ENCODE data around the gene COLQ.
"Not testable (repeated sequence)": the region's sequence is repeated elsewhere in the genome, so short reads cannot be mapped to it uniquely, and the experiment has no call there.

The COLQ gene

GRCh38 chr3:15458212-15458780 is 63.2 kb downstream of the COLQ start:
- no peak for DNase-seq

- DNase-seq = not testable (repeated sequence)
Measured at GRCh38 chr3:15456915-15457314, 64.6 kb downstream of the COLQ start.

GRCh38 chr3:15456321-15456720 is 65.2 kb downstream of the COLQ start:
- no peak for DNase-seq

- DNase-seq = no peak
Measured at GRCh38 chr3:15455756-15456155, 65.8 kb downstream of the COLQ start.

GRCh38 chr3:15454965-15455364 is 66.5 kb downstream of the COLQ start:
- DNase-seq = no peak

GRCh38 chr3:15453991-15454625 is 67.4 kb downstream of the COLQ start:
- no peak for DNase-seq

GRCh38 chr3:15453501-15453900 is 68.0 kb downstream of the COLQ start:
- no peak for DNase-seq

- DNase-seq = no peak
Measured at GRCh38 chr3:15452961-15453360, 68.5 kb downstream of the COLQ start.

- no peak for DNase-seq
Measured at GRCh38 chr3:15452156-15452555, 69.3 kb downstream of the COLQ start.

- DNase-seq = no peak
Measured at GRCh38 chr3:15451216-15452113, 70.0 kb downstream of the COLQ start.

- no peak for DNase-seq
Measured at GRCh38 chr3:15450438-15451215, 70.9 kb downstream of the COLQ start.

GRCh38 chr3:15449489-15450224 is 71.8 kb downstream of the COLQ start:
- no peak for DNase-seq

GRCh38 chr3:15443826-15444524 is 77.5 kb downstream of the COLQ start:
- DNase-seq = no peak

GRCh38 chr3:15440891-15441290 is 80.6 kb downstream of the COLQ start:
- DNase-seq = no peak

GRCh38 chr3:15439476-15439875 is 82.0 kb downstream of the COLQ start:
- no peak for DNase-seq

GRCh38 chr3:15438983-15439382 is 82.5 kb downstream of the COLQ start:
- no peak for DNase-seq

GRCh38 chr3:15436246-15436645 is 85.3 kb downstream of the COLQ start:
- peak in 4 of 56 donors; percentile 2 to 34 (median 9) for DNase-seq

- no peak for DNase-seq
Measured at GRCh38 chr3:15434756-15435155, 86.8 kb downstream of the COLQ start.

- DNase-seq = no peak
Measured at GRCh38 chr3:15433531-15433930, 88.0 kb downstream of the COLQ start.

GRCh38 chr3:15431256-15431837 is 90.2 kb downstream of the COLQ start:
- DNase-seq = no peak

Data from amygdala (tissue), 56 donors.